ENCODE data around the gene CTNNBL1. TPM values are rescaled to one million over a fixed set of nuclear protein-coding genes. Genes with fewer than 3 reads are reported as not detected.

CTNNBL1 gene
- total RNA-seq: 16.3 and 27.2 TPM in 2 replicates

GRCh38 chr20:37693635-37694626 lies at the start of gene CTNNBL1:
Gene CTNNBL1 (plus strand): TSS chr20:37694030. CDS start chr20:37694123, 93 bp downstream.

GRCh38 chr20:37902504-37903313 lies 208.9 kb downstream of the CTNNBL1 start, which contains the start of gene VSTM2L:
Gene VSTM2L (plus strand): TSS chr20:37903127. CDS start chr20:37903351, 224 bp downstream.

Other genes with a start within 250 kb of the CTNNBL1 start
- gene NNAT, start 172.8 kb upstream of the CTNNBL1 start, total RNA-seq: 0.47 and 2.6 TPM in 2 replicates
- gene BLCAP, start 166.2 kb upstream of the CTNNBL1 start, total RNA-seq: 45.6 and 52.5 TPM in 2 replicates
- 2.1 and 8.6 TPM in 2 replicates for gene VSTM2L, start 209.1 kb downstream of the CTNNBL1 start, total RNA-seq

Data from pericardium fibroblast (primary cell).